ENCODE measurements around the gene FRYL.

GRCh38 chr4:48575964-48576363 lies 204.1 kb downstream of the FRYL start:
- no peak for TF ChIP-seq POLR2A (IDR thresholded peaks at IDR 0.05)
- TF ChIP-seq CTCF (IDR thresholded peaks at IDR 0.05), result no peak

Data from right lobe of liver (tissue), 4 donors.